Measurements from ENCODE around the gene RUVBL2.

Gene RUVBL2

GRCh38 chr19:48963371-48964204, 30.1 kb upstream of the RUVBL2 start:
- peak in 1 of 3 donors; percentile 63 for DNase-seq (ENCODE audit: low read depth in 3 of 3, low spot score in 1 of 3)

- DNase-seq (ENCODE audit: low read depth in 3 of 3, low spot score in 1 of 3), result no peak
Measured at GRCh38 chr19:48964205-48965039, 29.3 kb upstream of the RUVBL2 start.

GRCh38 chr19:48965040-48965805, 28.5 kb upstream of the RUVBL2 start, which contains the start of gene FTL:
TSS of gene FTL (plus strand) at chr19:48965309. CDS start at chr19:48965508, 199 bp downstream.
- peak; percentile 76 to 83 (median 80) for DNase-seq (ENCODE audit: low read depth in 3 of 3, low spot score in 1 of 3)

- peak; percentile 70 to 78 (median 75) for DNase-seq (ENCODE audit: low read depth in 3 of 3, low spot score in 1 of 3)
Measured at GRCh38 chr19:48965806-48966540, 27.7 kb upstream of the RUVBL2 start.

GRCh38 chr19:48966541-48967345, 26.9 kb upstream of the RUVBL2 start:
- DNase-seq (ENCODE audit: low read depth in 3 of 3, low spot score in 1 of 3), result no peak

GRCh38 chr19:48967346-48968178, 26.1 kb upstream of the RUVBL2 start:
- DNase-seq (ENCODE audit: low read depth in 3 of 3, low spot score in 1 of 3), result no peak

- DNase-seq (ENCODE audit: low read depth in 3 of 3, low spot score in 1 of 3), result no peak
Measured at GRCh38 chr19:48968179-48968661, 25.5 kb upstream of the RUVBL2 start.

- no peak for DNase-seq (ENCODE audit: low read depth in 3 of 3, low spot score in 1 of 3)
Measured at GRCh38 chr19:48968813-48969218, 24.9 kb upstream of the RUVBL2 start.

GRCh38 chr19:48969276-48970138, 24.2 kb upstream of the RUVBL2 start:
- no peak for DNase-seq (ENCODE audit: low read depth in 3 of 3, low spot score in 1 of 3)

- no peak for DNase-seq (ENCODE audit: low read depth in 3 of 3, low spot score in 1 of 3)
Measured at GRCh38 chr19:48970139-48970766, 23.4 kb upstream of the RUVBL2 start.

GRCh38 chr19:48970923-48971395, 22.7 kb upstream of the RUVBL2 start:
- DNase-seq (ENCODE audit: low read depth in 3 of 3, low spot score in 1 of 3), result peak; percentile 49 to 87 (median 66)

GRCh38 chr19:48975947-48976847, 17.5 kb upstream of the RUVBL2 start:
- DNase-seq (ENCODE audit: low read depth in 3 of 3, low spot score in 1 of 3), result no peak

GRCh38 chr19:48977061-48977460, 16.6 kb upstream of the RUVBL2 start:
- DNase-seq (ENCODE audit: low read depth in 3 of 3, low spot score in 1 of 3), result no peak

GRCh38 chr19:48982280-48982679, 11.4 kb upstream of the RUVBL2 start:
- DNase-seq (ENCODE audit: low read depth in 3 of 3, low spot score in 1 of 3), result no peak

- no peak for DNase-seq (ENCODE audit: low read depth in 3 of 3, low spot score in 1 of 3)
Measured at GRCh38 chr19:48985711-48986110, 8.0 kb upstream of the RUVBL2 start.

- DNase-seq (ENCODE audit: low read depth in 3 of 3, low spot score in 1 of 3), result no peak
Measured at GRCh38 chr19:48986211-48986610, 7.5 kb upstream of the RUVBL2 start.
